Renal cortex interstitium (tissue), 11 donors: ENCODE data around the gene WDR11. TPM values are rescaled to one million over a fixed set of nuclear protein-coding genes. Genes with fewer than 3 reads are reported as not detected.
A peak's percentile ranks its signal among the peaks of the same experiment; 100 is the strongest.

Experiments used
- DNase-seq, 11 donors: peaks; one replicate each; pipeline ENCODE4 v3.0.0-alpha.2; 2013; ENCODE audit warnings: low read depth in 9 of 11, low spot score in 4 of 11; ENCODE audit errors: extremely low read depth in 1 of 11
- polyA plus RNA-seq, 3 donors: library from polyadenylated mRNA; unstranded; fragments of 120-200 nt; gene quantifications; one replicate each; pipeline ENCODE4 v1.2.1, GENCODE V29; 2013; ENCODE audit not compliant: insufficient read length in 3 of 3

Gene WDR11
- polyA plus RNA-seq, 3 donors = 60.8 to 103 (median 78.1) TPM

GRCh38 chr10:120927352-120927751, 76.2 kb downstream of the WDR11 start:
- DNase-seq = no peak

GRCh38 chr10:120929166-120929565, 78.0 kb downstream of the WDR11 start:
- peak in 10 of 11 donors; percentile 55 to 81 (median 68) for DNase-seq

GRCh38 chr10:120931423-120931822, 80.3 kb downstream of the WDR11 start:
- DNase-seq = no peak

GRCh38 chr10:120931999-120932398, 80.8 kb downstream of the WDR11 start:
- no peak for DNase-seq

- no peak for DNase-seq
These were observed 87.7 kb downstream of the WDR11 start for GRCh38 chr10:120938822-120939221.

- no peak for DNase-seq
These were observed 89.2 kb downstream of the WDR11 start for GRCh38 chr10:120940299-120940900.

GRCh38 chr10:120941501-120941900, 90.3 kb downstream of the WDR11 start:
- DNase-seq = no peak

GRCh38 chr10:120942806-120943413, 91.7 kb downstream of the WDR11 start:
- peak in 7 of 11 donors; percentile 66 to 83 (median 74) for DNase-seq

- DNase-seq = no peak
These were observed 92.4 kb downstream of the WDR11 start for GRCh38 chr10:120943542-120943941.

GRCh38 chr10:120944586-120945125, 93.5 kb downstream of the WDR11 start:
- no peak for DNase-seq

- no peak for DNase-seq
These were observed 94.0 kb downstream of the WDR11 start for GRCh38 chr10:120945182-120945581.

- no peak for DNase-seq
These were observed 94.7 kb downstream of the WDR11 start for GRCh38 chr10:120945801-120946302.

- DNase-seq = no peak
These were observed 95.3 kb downstream of the WDR11 start for GRCh38 chr10:120946497-120946896.

GRCh38 chr10:120948889-120949608, 97.9 kb downstream of the WDR11 start:
- peak in 9 of 11 donors; percentile 66 to 83 (median 77) for DNase-seq

GRCh38 chr10:120949609-120950031, 98.5 kb downstream of the WDR11 start:
- no peak for DNase-seq

GRCh38 chr10:120950051-120950561, 98.9 kb downstream of the WDR11 start:
- DNase-seq = no peak

GRCh38 chr10:120951288-120951687, 100.1 kb downstream of the WDR11 start:
- no peak for DNase-seq

GRCh38 chr10:120953897-120954296, 102.7 kb downstream of the WDR11 start:
- no peak for DNase-seq
